Activated CD4-positive, alpha-beta T cell treated with anti-CD3 and anti-CD28 coated beads for 36 hours (primary cell): ENCODE measurements around the gene CHST5. TPM values are rescaled to one million over a fixed set of nuclear protein-coding genes. Genes with fewer than 3 reads are reported as not detected.
"Not testable (repeated sequence)": the region's sequence is repeated elsewhere in the genome, so short reads cannot be mapped to it uniquely, and the experiment has no call there.

Source experiments
- ATAC-seq: fragments of 200-7000 bp; cut with Tn5 transposase; one replicate; pipeline ENCODE4 v1.10.0; 2021; ENCODE audit warnings: mild to moderate bottlenecking, moderate library complexity
- CTCF ChIA-PET: fragments of 350-600 bp; sonication (Branson Sonifier 250); formaldehyde crosslinking; loops from one replicate; lab custom pipeline; 2021; ENCODE audit warnings: antibody characterized with exemption; lab: Charles Lee
- POLR2A ChIA-PET: fragments of 350-600 bp; sonication (Branson Sonifier 250); formaldehyde crosslinking; loops from one replicate; lab custom pipeline; 2021; ENCODE audit warnings: antibody characterized with exemption, inconsistent platforms; lab: Charles Lee
- DNase-seq: peaks from one replicate; pipeline ENCODE4 v3.0.0-alpha.2; 2020
- H3K27ac Mint-ChIP-seq: one replicate; pipeline ENCODE4 v1.8.0; 2021; ENCODE audit warnings: mixed read lengths
- H3K27me3 Mint-ChIP-seq: one replicate; pipeline ENCODE4 v1.8.0; 2021; ENCODE audit warnings: mixed read lengths
- H3K36me3 Mint-ChIP-seq: one replicate; pipeline ENCODE4 v1.8.0; 2021; ENCODE audit warnings: low read depth, mixed read lengths
- H3K4me1 Mint-ChIP-seq: one replicate; pipeline ENCODE4 v1.8.0; 2021; ENCODE audit warnings: mixed read lengths
- H3K4me3 Mint-ChIP-seq: one replicate; pipeline ENCODE4 v1.8.0; 2021; ENCODE audit warnings: mild to moderate bottlenecking, moderate library complexity, mixed read lengths
- H3K9me3 Mint-ChIP-seq: one replicate; pipeline ENCODE4 v1.8.0; 2021; ENCODE audit warnings: low read depth, mixed read lengths
- intact Hi-C, 2 experiments: fragments of 100-400 bp; cut with DNase I in 1 of 2; cut with micrococcal nuclease in 1 of 2; formaldehyde crosslinking; loops; one replicate each; pipeline versions ENCODE4 v1.14.2 to v1.15.1; 2022 to 2024; cut with DNase I, micrococcal nuclease
- total RNA-seq, 2 experiments: library from RNA; stranded (reverse); gene quantifications; one replicate each; pipeline ENCODE4 v1.2.3, GENCODE V29; 2021

The CHST5 gene
- total RNA-seq, 2 experiments from 2014 or later = 0.40 to 0.41 TPM

DNA sequence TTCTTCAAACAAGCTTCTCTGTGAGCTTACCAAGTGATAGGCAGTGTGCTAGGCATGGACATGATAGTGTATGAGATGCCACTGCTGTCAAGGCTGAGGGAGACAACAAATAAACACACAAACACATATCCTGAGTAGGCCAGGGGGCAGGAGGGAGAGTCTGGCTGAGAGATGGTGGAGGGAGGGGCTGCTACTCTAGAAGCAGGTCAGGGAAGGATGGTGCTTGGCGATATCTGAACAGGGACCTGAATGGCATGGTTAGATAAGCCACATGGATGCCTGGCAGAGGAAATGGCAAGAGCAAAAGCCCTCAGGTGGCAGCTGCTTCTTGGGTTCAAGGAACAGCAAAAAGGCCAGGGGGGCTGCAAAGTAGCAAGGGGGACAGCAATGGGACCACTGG lies 32.1 kb downstream of the CHST5 start:
- H3K36me3 Mint-ChIP-seq = no peaks in the 10 kb centered on the region
- intact Hi-C loops = no loop called here
- ChIA-PET CTCF (interaction anchor here (1.4 kb wide), 1 partner anchor 9 kb away, joined by 3 read pairs; no protein-coding TSS in a partner anchor), POLR2A (no interaction called here)
- no peak overlapping the region for H3K27ac Mint-ChIP-seq
- H3K27me3 Mint-ChIP-seq = peaks cover 7% of the 10 kb centered on the region
- H3K9me3 Mint-ChIP-seq = no peaks in the 10 kb centered on the region
- ATAC-seq (no peak), DNase-seq (no peak)
- H3K4me3 Mint-ChIP-seq = no peak overlapping the region
- H3K4me1 Mint-ChIP-seq = peaks cover 7% of the 10 kb centered on the region

DNA sequence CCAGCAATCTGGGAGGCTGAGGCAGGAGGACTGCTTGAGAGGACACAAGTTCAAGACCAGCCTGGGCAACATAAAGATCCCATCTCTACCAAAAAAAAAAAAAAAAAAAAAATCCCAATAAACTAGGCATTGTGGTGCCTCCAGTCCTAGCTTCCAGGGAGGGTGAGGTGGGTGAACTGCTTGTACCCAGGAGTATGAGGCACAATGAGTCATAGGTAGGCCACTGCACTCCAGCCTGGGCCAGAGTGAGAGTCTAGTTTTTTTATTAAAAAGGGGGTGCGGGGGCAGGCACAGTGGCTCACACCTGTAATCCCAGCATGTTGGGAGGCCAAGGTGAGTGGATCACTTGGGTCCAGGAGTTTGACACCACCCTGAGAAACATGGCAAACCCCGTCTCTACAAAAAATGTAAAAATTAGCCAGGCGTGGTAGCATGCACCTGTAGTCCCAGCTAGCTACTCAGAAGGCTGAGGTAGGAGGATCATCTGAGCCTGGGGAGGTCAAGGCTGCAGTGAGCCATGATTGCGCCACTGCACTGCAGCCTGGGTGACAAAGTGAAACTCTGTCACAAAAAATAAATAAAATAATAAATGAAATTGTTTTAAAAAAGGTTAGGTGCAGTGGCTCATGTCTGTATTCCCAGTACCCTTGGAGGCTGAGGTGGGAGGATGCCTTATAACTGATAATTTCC lies 32.8 kb downstream of the CHST5 start:
- no peak for DNase-seq
- no peak overlapping the region for H3K27ac Mint-ChIP-seq
- H3K4me3 Mint-ChIP-seq = no peak overlapping the region
- intact Hi-C loops = no loop called here
- H3K9me3 Mint-ChIP-seq = no peaks in the 10 kb centered on the region
- CTCF ChIA-PET = interaction anchor here (0.7 to 1.4 kb wide), 2 partner anchors 9 to 88 kb away, joined by 3 read pairs; no protein-coding TSS in a partner anchor
- H3K36me3 Mint-ChIP-seq = no peaks in the 10 kb centered on the region
- POLR2A ChIA-PET = interaction anchor here (0.6 kb wide), 1 partner anchor 47 kb away, joined by 4 read pairs; no protein-coding TSS in a partner anchor
- ATAC-seq = no peak
- H3K27me3 Mint-ChIP-seq = peaks cover 7% of the 10 kb centered on the region
- H3K4me1 Mint-ChIP-seq = peaks cover 7% of the 10 kb centered on the region

DNA sequence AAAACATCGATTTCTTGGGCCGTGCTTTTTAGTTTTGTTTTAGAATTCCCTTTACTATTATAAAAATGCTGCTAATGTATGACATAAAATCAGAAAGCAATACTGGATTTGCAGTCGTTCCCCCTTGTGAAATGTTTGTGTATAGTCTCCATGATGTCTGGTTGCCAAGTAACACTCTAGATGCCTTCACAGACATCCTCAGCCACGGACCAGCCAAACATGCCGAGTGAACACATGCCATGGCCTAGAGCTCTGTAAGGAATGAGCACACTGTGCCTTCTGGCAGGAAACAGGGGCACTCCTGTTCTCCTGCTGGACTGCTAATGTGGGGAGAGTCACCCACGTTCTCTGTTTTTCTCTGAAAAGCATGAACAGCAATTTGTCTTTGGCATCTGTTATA lies 34.1 kb downstream of the CHST5 start:
- H3K9me3 Mint-ChIP-seq, DNase-seq, H3K4me3 Mint-ChIP-seq, H3K36me3 Mint-ChIP-seq, intact Hi-C loops, H3K27ac Mint-ChIP-seq, H3K4me1 Mint-ChIP-seq, ATAC-seq, POLR2A ChIA-PET: not testable (repeated sequence)
- H3K27me3 Mint-ChIP-seq = peaks cover 15% of the 10 kb centered on the region
- CTCF ChIA-PET = interaction anchor here (0.7 kb wide), 1 partner anchor 13 kb away, joined by 3 read pairs; no protein-coding TSS in a partner anchor

DNA sequence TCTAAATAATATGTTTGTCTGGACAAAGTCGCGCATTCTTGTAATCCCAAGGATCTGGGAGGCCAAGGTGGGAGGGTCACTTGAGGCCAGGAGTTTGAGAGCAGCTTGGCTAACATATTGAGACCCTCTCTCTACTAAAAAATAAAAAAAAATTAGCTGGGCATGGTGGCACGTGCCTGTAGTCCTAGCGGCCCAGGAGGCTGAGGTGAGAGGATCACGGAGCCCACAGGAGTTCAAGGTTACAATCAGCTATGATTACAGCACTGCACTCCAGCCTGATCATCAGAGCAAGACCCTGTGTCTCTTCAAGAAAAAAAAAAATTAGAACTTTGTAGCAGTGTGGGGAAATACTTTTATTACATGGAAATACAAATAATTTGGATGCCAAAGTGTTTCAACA lies 34.5 kb downstream of the CHST5 start:
- ATAC-seq (no peak), DNase-seq (no peak)
- Mint-ChIP-seq H3K4me1 (peaks cover 4% of the 10 kb centered on the region), H3K4me3 (no peak overlapping the region), H3K9me3 (no peaks in the 10 kb centered on the region), H3K27me3 (peaks cover 11% of the 10 kb centered on the region), H3K27ac (no peak overlapping the region), H3K36me3 (no peaks in the 10 kb centered on the region)
- CTCF ChIA-PET = interaction anchor here (0.7 kb wide), 1 partner anchor 13 kb away, joined by 3 read pairs; no protein-coding TSS in a partner anchor
- POLR2A ChIA-PET = no interaction called here
- intact Hi-C loops = no loop called here

DNA sequence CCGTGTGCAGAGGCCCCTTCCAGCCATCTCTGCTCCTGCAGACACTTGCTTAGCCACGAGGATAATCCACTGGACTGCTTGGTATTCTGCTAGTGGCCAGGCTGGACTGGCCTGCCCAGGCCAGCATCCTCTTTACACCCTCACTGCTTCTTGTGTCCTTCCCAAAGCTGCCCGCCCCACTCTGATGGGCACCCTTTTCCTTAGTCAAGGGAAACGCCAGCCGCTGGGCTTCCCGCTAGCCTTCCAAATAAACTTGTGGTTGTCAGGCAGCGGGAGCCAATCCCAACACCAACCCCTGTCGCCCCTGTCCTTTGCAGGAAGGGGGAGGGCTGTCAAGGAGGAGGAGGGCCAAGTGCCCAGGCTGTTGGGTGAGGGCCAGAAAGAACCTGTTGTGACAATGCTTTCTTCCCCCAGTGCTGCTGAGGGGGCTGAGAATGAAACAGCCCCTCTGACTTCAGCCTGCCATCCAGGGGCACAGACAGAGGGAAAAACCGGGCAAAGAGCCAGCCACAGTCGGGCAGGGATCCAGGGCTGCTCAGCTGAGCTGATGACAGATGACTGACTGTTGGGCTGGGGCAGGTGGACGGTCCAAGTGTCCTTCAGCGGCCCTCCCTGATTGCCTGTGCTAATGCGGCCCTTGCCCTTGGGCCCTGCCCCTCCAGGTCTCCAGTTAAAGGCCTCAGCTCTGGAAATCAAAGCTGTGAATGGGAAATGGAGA lies 37.1 kb downstream of the CHST5 start:
- H3K27me3 Mint-ChIP-seq = peaks cover 17% of the 10 kb centered on the region
- CTCF ChIA-PET, DNase-seq, H3K9me3 Mint-ChIP-seq, H3K4me1 Mint-ChIP-seq, H3K27ac Mint-ChIP-seq, ATAC-seq, POLR2A ChIA-PET, H3K4me3 Mint-ChIP-seq, intact Hi-C loops, H3K36me3 Mint-ChIP-seq: not testable (repeated sequence)

DNA sequence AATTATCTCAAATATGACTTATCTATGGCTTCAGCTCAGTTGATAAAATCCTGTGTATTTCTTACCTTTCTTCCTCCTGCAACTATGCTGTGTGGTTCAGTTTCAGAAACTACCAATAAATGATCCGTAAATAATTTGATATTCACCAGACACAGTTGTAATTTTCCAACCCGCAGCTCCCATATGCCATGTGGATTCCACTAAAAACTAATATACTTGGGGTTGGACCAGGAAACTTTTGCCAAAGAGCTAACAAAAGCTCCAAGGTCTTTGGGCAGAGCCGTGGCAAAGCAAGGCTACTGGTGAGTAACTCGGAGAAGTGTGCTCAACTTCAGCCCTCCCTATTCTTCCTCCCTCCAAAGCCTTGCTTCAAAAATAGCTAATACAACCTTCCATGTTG lies 38.4 kb downstream of the CHST5 start:
- no peaks in the 10 kb centered on the region for H3K9me3 Mint-ChIP-seq
- H3K27ac Mint-ChIP-seq = no peak overlapping the region
- H3K4me3 Mint-ChIP-seq = no peak overlapping the region
- H3K4me1 Mint-ChIP-seq = peaks cover 9% of the 10 kb centered on the region
- ATAC-seq (no peak), DNase-seq (no peak)
- peaks cover 24% of the 10 kb centered on the region for H3K27me3 Mint-ChIP-seq
- intact Hi-C loops = no loop called here
- ChIA-PET POLR2A (no interaction called here), CTCF (interaction anchor here (0.9 kb wide), 1 partner anchor 33 kb away, joined by 3 read pairs; the partner anchor contains the start of gene TMEM170A)
- no peaks in the 10 kb centered on the region for H3K36me3 Mint-ChIP-seq

DNA sequence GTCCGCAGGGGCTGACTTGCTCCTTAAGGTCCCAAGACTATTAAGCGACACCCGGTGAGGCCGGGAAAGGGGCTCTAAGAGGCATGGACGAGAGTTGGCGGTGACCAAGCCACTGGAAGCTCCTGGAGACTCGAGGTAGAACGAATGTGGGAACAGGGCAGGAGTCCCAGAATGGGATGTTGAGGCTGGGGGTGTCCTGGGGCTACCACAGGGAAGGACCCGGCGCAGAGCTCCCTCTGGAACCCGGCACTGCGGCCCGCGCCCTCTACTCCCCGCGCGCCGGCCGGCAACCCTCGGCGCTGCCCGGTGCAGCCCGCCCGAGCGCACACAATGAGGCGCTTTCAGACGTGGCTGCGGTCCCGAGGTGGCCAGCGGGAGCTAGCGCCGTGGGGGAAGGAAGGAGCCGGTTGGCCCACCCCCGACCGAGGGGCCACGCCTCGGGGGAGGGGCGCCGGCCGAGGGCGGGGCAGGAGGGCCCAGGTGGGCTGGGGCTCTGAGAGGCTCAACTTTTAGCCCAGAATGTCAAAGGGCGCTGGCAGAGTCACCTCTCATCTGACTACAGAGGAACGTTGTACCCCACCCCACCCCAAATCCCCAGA lies 40.7 kb downstream of the CHST5 start, which contains the start of gene CHST6:
Gene CHST6 (minus strand): TSS at position 366 of the 599 bp plus-strand sequence. CDS start 15,613 bp downstream, outside the sequence.
- ChIA-PET POLR2A (interaction anchor here (0.5 kb wide), 1 partner anchor 29 kb away, joined by 6 read pairs; no protein-coding TSS in a partner anchor), CTCF (interaction anchor here (0.8 to 1.2 kb wide), 3 partner anchors 8 to 340 kb away, joined by 3 to 4 read pairs (median 3); no protein-coding TSS in a partner anchor)
- H3K4me3 Mint-ChIP-seq = peak within 1 kb of the TSS; percentile 44
- no peak within 1 kb of the TSS for H3K27ac Mint-ChIP-seq
- intact Hi-C loops = no loop called here
- H3K4me1 Mint-ChIP-seq = peaks cover 9% of the 10 kb centered on the region
- H3K36me3 Mint-ChIP-seq = no peaks in the 10 kb centered on the region
- H3K27me3 Mint-ChIP-seq = peaks cover 27% of the 10 kb centered on the region
- ATAC-seq (peak; percentile 75), DNase-seq (peak; percentile 41)
- no peaks in the 10 kb centered on the region for H3K9me3 Mint-ChIP-seq

DNA sequence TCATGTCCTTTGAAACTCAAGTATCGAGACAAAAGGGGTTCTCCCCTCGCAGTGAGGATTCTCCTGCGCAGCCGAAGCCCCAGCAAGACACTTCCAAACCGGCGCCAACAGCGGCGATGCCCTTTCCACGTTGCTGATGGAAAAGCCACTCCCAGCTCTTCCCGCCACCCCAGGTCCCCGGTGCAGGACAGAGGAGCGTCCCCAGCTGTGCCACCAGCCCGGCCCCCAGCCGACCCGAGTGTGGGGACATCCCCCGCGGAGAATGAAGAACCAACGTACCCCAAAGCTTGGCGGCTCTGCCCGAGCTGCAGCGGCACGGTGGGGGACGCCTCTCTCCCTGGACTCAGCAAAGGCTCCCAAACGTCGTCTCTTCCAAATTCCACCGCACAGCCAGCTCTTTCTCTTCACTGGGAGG lies 41.2 kb downstream of the CHST5 start:
- Mint-ChIP-seq H3K9me3 (no peaks in the 10 kb centered on the region), H3K27me3 (peaks cover 27% of the 10 kb centered on the region), H3K4me1 (peaks cover 9% of the 10 kb centered on the region), H3K36me3 (no peaks in the 10 kb centered on the region), H3K27ac (no peak overlapping the region), H3K4me3 (peak overlapping the region; percentile 44)
- intact Hi-C loops = no loop called here
- ATAC-seq (no peak), DNase-seq (no peak)
- POLR2A ChIA-PET = no interaction called here
- CTCF ChIA-PET = interaction anchor here (0.8 to 1.2 kb wide), 3 partner anchors 9 to 340 kb away, joined by 3 to 4 read pairs (median 3); no protein-coding TSS in a partner anchor

DNA sequence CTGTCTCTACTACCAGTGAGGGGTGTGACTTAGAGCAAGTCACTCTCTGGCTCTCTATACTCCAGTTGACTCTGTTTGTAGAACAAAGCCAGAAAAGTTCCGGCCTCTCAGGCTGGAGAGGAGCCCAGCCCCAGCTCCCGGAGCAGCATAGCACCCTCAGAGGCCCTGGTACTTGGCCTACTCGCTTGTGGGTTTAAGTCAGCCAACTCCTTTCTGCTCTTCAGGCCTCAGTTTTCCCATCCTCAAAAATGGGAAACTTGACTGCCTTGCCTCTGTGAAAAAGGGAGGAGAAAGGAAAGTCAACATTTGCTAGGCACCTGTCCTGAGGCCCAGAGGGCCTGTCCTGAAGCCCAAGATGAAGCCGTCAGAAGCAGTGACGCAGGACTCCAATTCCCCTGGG lies 41.7 kb downstream of the CHST5 start:
- Mint-ChIP-seq H3K36me3 (no peaks in the 10 kb centered on the region), H3K4me3 (no peak overlapping the region), H3K4me1 (peaks cover 9% of the 10 kb centered on the region), H3K9me3 (no peaks in the 10 kb centered on the region), H3K27me3 (peaks cover 29% of the 10 kb centered on the region), H3K27ac (no peak overlapping the region)
- ChIA-PET CTCF (interaction anchor here (0.8 to 1.2 kb wide), 3 partner anchors 9 to 341 kb away, joined by 3 to 4 read pairs (median 3); no protein-coding TSS in a partner anchor), POLR2A (no interaction called here)
- intact Hi-C loops = no loop called here
- DNase-seq (no peak), ATAC-seq (no peak)

DNA sequence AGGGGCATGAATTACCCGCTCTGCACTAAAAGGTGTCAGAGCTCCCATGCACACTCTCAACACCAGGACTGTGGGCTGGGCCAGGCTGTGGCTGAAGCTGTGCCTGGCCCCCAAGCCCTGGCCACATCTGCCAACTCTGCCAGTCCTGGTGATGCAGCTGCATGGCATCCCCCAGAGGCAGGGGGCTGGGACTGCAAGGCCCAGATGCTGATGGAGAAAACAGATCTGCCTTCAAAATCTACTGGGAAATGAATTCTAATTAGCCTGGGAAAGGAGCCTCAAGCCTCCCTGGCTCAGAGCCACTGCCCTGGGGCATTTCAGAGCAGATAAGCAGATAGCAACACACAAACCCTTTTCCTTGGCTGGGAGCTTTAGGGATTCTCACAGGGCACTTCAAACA lies 44.0 kb downstream of the CHST5 start:
- H3K36me3 Mint-ChIP-seq = no peaks in the 10 kb centered on the region
- peaks cover 9% of the 10 kb centered on the region for H3K4me1 Mint-ChIP-seq
- H3K9me3 Mint-ChIP-seq = no peaks in the 10 kb centered on the region
- H3K27ac Mint-ChIP-seq = no peak overlapping the region
- ATAC-seq (no peak), DNase-seq (peak; percentile 11)
- CTCF ChIA-PET = interaction anchor here (0.8 to 1.4 kb wide), 2 partner anchors 27 kb away, joined by 3 read pairs; partner anchors contain the start of gene TMEM170A
- H3K4me3 Mint-ChIP-seq = no peak overlapping the region
- H3K27me3 Mint-ChIP-seq = peaks cover 25% of the 10 kb centered on the region
- POLR2A ChIA-PET = no interaction called here
- intact Hi-C loops = no loop called here

DNA sequence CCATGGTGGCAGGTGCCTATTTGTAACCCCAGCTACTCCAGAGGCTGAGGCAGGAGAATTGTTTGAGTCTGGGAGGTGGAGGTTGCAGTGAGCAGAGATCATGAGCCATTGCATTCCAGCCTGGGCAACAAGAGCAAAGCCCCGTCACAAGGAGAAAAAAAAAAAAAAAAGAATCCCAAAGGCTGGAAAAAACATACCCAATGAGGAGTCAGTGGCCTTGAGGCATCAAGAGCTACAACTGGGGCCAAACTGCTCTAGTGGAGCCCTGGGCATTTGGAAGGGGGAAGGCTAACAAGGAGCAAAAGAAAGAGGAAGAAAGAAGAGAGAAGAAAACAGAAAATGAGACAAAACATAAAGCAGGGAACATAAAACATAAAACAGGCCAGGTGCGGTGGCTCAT lies 47.6 kb downstream of the CHST5 start:
- no peak for ATAC-seq

More for the DNA sequence above, 47.6 kb downstream of the CHST5 start:
- Mint-ChIP-seq H3K27ac (no peak overlapping the region), H3K9me3 (no peaks in the 10 kb centered on the region), H3K4me1 (no peaks in the 10 kb centered on the region), H3K27me3 (peaks cover 18% of the 10 kb centered on the region), H3K36me3 (no peaks in the 10 kb centered on the region), H3K4me3 (no peak overlapping the region)
- ChIA-PET CTCF (interaction anchor here (0.5 to 0.6 kb wide), 3 partner anchors 13 to 91 kb away, joined by 3 to 4 read pairs (median 3); no protein-coding TSS in a partner anchor), POLR2A (interaction anchor here (0.6 kb wide), 1 partner anchor 85 kb away, joined by 6 read pairs; no protein-coding TSS in a partner anchor)
- no peak for DNase-seq
- intact Hi-C loops = no loop called here
